GM12891 (cell line): ENCODE data around the gene KPNA6.
A peak's percentile ranks its signal among the peaks of the same experiment; 100 is the strongest.

Experiments
- DNase-seq: peaks from one replicate; pipeline ENCODE4 v3.0.0; 2011; ENCODE audit warnings: low spot score; ENCODE audit not compliant: insufficient read length
- FAIRE-seq: peaks from 2 replicates; lab custom pipeline; 2011; peaks lifted over from hg19 to GRCh38; lab: Jason Lieb, UNC
- PAX5 ChIP-seq: IDR thresholded peaks from 2 replicates; pipeline ENCODE4 v1.6.1; 2011; ENCODE audit warnings: low read length, moderate library complexity, mild to moderate bottlenecking; ENCODE audit not compliant: insufficient read depth, severe bottlenecking
- POLR2A ChIP-seq: IDR thresholded peaks from 2 replicates; pipeline ENCODE4 v1.6.1; 2011; ENCODE audit warnings: low read depth, low read length, control low read depth
- POLR2AphosphoS5 ChIP-seq: IDR thresholded peaks from 2 replicates; pipeline ENCODE4 v1.6.1; 2011; ENCODE audit warnings: low read depth, low read length, control low read depth
- POU2F2 ChIP-seq: IDR thresholded peaks from 2 replicates; pipeline ENCODE4 v1.6.1; 2011; ENCODE audit warnings: low read depth, mild to moderate bottlenecking, control low read depth, low read length, moderate library complexity
- SPI1 ChIP-seq: IDR thresholded peaks from 2 replicates; pipeline ENCODE4 v1.6.1; 2011; ENCODE audit warnings: low read depth, low read length, control low read depth
- TAF1 ChIP-seq: IDR thresholded peaks from 2 replicates; pipeline ENCODE4 v1.6.1; 2011; ENCODE audit warnings: low read depth, low read length, control low read depth

Gene KPNA6

DNA sequence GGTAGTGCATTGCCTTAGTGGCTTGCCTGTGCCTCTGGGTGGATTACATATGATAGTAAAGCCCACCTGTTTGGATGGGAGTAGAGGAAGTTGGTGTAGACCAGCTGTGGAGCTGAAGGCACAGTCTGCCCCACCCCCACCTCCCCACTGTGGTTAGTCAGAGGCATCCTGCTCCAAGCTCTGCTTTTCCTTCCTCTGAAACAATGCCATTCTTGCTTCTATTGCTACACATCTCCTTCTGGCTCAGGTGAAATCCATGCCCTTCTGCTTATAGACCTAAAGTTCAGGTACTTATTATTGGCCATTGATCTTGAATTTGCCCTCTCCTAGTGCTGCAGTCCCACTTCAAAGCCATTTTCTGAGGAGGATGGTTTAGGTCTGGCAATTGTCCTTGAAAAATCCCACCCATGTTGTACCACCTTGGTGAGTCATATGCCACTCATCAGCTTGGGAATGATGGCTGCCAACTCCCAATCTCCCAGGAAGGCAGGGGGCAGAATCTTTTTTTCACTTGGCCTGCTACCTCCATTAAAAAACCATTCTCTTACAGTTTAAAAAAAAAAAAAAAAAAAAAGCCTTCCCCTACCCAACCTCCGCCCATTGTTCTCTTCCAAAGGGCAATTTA lies 64.9 kb downstream of the KPNA6 start:
- DNase-seq = no peak
- no peak for TF ChIP-seq TAF1
- TF ChIP-seq POLR2A = no peak
- TF ChIP-seq SPI1 = no peak
- no peak for TF ChIP-seq POLR2AphosphoS5
- no peak for TF ChIP-seq POU2F2
- peak; percentile 51 for FAIRE-seq

DNA sequence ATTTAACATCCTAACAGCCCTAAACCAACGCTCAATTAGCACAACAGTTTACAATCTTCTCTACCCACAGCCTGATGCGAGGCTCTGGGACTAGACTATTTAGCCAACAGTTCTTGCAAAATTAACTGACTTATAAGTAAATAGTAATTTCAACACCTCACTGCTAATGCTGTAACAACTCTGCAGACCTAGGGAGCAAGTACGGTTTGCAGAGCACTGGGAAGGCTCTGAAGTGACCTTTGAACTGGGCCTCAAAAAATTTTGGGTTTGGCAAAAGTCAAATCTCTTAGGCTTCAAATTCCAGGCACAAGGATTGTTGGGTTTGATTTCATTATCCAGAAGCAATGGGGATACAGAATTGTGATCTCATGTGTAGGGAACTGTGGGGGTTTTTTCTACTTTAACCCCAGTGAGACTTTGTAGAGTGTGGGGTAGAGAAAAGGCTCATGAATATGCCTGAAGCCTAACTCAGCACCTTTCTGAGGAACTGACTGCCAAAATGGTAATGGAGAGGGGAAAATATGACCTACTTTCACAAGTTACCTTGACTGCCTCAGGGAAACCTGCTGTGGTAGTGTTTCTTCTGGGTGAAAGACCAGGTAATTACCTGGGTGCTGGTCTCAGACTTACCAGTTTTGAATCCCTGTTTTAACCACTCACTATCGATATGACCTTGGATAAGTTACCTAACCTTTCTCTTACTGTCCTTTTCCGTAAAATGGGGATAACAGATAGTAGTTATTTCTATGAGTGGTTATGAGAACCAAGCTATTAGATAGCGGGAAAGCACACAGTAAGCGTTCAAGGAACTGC lies 70.7 kb downstream of the KPNA6 start:
- FAIRE-seq (no peak), DNase-seq (no peak)
- TF ChIP-seq TAF1 = no peak
- TF ChIP-seq POLR2A = no peak; the same call in 1 of the 2 replicates
- TF ChIP-seq POU2F2 = no peak
- no peak for TF ChIP-seq PAX5
- TF ChIP-seq POLR2AphosphoS5 = no peak
- no peak for TF ChIP-seq SPI1

DNA sequence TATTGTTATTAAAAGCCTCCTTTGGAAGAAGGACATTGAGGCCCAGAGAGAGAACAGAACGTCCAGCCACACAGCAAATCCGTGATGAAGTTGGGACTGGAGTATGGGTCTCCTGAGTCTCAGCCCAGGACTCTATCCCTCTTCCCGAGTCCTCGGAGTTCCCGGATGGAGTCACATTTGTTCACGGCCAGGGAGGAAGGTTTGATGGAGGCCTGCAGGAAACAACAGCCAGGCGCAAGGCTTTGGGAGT lies 71.3 kb downstream of the KPNA6 start:
- TF ChIP-seq POU2F2 = no peak
- no peak for TF ChIP-seq POLR2A
- no peak for TF ChIP-seq TAF1
- TF ChIP-seq PAX5 = no peak
- TF ChIP-seq SPI1 = no peak
- no peak for TF ChIP-seq POLR2AphosphoS5
- DNase-seq = no peak
- no peak for FAIRE-seq

DNA sequence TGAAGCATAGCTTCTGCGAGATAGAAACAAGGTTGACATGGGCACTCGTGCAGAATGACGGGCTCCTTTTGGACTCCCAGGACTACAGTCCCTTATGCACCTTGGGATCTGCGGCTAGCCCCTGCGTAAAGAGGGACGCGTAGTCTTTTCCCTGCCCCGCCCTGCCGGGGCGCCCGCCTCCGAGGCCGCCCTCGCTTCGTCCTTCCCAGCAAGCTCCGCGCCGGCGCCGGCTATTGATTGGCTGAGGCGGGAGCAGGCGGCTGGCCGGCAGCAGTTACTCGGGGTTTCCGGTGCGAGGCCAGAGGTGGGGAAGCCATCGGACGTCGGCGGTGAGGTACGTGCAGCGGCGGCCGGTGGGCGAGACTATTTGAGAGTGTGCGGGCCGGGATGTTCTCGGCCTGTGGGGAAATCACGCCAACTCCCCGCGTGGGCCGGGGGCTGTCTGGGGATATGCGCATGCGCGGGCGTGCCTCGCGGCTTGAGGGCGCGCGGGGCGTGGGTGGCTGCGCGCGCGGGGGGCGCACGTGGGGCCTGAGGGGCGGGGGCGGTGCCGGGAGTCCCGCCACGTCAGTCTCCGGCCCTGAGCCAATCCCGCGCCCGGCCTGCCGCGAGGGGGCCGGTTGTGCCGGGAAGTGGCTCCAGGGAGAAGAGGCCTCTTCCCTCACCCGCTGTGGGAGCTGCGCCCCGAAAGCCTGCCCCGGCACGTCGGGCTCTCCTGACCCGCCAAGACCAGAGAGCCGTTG lies 71.8 kb downstream of the KPNA6 start, which contains the start of gene TXLNA:
TSS of gene TXLNA (plus strand) at position 233 of the 743 bp plus-strand sequence. CDS start 671 bp downstream, outside the sequence.
- DNase-seq = peak; percentile 96
- TF ChIP-seq POLR2A = peak; percentile 86
- TF ChIP-seq PAX5 = peak; percentile 14
- peak; percentile 80; the same call in 1 of the 2 replicates for TF ChIP-seq POU2F2
- peak; percentile 95 for TF ChIP-seq POLR2AphosphoS5
- TF ChIP-seq SPI1 = no peak
- peak; percentile 59; the same call in 1 of the 2 replicates for TF ChIP-seq TAF1
- peak; percentile 89 for FAIRE-seq

DNA sequence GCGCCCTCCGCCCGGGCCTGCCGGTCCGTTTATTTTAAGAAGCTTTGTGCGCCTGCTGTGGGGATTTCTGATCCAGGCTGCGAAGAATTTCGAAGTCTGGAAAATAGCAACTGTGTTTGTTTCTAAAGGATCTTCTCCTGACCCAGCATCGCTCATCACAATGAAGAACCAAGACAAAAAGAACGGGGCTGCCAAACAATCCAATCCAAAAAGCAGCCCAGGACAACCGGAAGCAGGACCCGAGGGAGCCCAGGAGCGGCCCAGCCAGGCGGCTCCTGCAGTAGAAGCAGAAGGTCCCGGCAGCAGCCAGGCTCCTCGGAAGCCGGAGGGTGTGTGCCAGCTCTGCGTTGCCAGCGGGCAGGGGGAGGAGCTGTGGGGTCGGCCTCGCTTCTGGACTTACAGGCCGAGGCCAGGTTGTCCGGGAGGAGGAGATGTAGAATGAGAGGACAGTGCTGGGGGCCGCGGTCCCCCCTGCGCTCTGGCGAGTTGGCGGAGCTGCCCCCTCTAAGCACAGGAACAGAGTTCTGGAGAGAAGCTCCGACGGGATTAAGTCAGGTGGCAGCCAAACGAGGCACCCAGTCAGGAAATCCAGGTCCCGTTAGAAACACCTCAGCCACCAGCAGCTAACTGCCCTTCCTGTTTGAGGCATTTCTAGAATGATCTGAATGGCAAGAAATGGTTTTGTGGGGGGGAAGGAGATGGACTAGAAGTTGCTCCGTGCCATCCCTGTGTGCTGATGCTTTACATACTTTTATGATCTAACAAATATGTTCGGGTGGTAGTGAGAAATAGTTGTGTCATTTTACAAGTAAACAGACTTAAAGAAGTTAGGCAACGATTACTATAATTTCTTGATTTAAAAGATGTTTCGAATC lies 72.6 kb downstream of the KPNA6 start:
- 0 out of 2 replicates have a peak, but pooled peaks have one; percentile 4 for TF ChIP-seq SPI1
- no peak for TF ChIP-seq PAX5
- FAIRE-seq (no peak), DNase-seq (peak; percentile 35)

DNA sequence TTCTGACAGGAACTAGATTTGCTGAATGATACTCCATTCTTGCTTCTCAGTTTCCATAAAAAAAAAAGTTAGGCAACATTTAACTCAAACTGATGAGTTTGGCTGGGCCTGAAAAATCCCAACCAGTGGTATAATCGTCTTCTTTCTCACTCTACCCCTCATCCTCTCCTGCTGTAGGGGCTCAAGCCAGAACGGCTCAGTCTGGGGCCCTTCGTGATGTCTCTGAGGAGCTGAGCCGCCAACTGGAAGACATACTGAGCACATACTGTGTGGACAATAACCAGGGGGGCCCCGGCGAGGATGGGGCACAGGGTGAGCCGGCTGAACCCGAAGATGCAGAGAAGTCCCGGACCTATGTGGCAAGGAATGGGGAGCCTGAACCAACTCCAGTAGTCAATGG lies 73.2 kb downstream of the KPNA6 start:
- TF ChIP-seq SPI1 = no peak
- no peak for TF ChIP-seq POU2F2
- no peak for TF ChIP-seq PAX5
- TF ChIP-seq POLR2A = no peak
- no peak for TF ChIP-seq TAF1
- TF ChIP-seq POLR2AphosphoS5 = no peak
- FAIRE-seq (no peak), DNase-seq (no peak)

DNA sequence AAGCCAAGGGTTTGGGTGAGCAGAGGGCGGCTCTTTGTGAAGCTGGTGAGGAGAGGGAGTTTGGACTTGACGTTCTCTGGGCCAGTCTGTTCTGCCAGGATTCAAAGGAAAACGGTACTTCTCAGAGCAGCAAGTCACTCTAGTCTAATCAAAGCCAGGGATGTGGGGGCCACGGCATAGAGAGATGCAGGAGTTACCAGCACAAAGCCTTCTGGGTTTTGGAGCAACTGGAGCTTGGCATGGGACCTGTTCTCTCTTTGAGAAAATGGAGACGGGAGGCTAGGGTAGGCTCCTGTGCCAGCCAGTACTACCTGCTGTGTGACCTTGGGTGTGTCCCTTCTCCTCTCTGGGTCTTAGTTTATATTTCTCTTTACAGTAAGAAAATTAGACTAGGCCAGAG lies 73.7 kb downstream of the KPNA6 start:
- no peak for FAIRE-seq
- TF ChIP-seq TAF1 = no peak
- TF ChIP-seq POU2F2 = no peak
- TF ChIP-seq POLR2AphosphoS5 = no peak
- no peak for TF ChIP-seq POLR2A
- TF ChIP-seq SPI1 = no peak
- TF ChIP-seq PAX5 = no peak

DNA sequence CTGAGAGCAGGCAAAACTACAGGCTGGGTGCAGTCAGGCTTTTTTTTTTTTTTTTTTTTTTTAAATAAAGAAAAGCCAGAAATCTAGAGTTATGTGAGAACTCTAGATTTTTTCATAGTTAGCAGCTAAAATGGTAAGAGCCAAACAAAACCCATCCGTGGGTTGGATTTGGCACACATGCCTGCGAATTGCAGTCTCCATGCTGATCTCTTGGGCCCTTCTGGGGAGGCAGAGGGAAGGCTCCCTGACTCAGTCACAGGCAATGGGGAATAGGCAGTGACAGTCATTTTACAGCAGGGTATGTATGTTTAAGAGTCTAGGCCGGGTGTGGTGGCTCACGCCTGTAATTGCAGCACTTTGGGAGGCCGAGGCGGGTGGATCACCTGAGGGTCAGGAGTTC lies 74.2 kb downstream of the KPNA6 start:
- TF ChIP-seq TAF1 (no peak), POLR2AphosphoS5 (no peak), SPI1 (no peak), PAX5 (no peak), POU2F2 (no peak), POLR2A (no peak)
- no peak for DNase-seq
- FAIRE-seq = no peak

More for the DNA sequence above, 73.7 kb downstream of the KPNA6 start:
- DNase-seq = no peak
